GM21515 (cell line): ENCODE results near the gene PRKCZ.

Source experiments
- ATAC-seq: cut with Tn5 transposase; IDR thresholded peaks from one replicate; pipeline ENCODE4 v1.9.1; 2021; ENCODE audit not compliant: unreplicated experiment

Gene PRKCZ

DNA sequence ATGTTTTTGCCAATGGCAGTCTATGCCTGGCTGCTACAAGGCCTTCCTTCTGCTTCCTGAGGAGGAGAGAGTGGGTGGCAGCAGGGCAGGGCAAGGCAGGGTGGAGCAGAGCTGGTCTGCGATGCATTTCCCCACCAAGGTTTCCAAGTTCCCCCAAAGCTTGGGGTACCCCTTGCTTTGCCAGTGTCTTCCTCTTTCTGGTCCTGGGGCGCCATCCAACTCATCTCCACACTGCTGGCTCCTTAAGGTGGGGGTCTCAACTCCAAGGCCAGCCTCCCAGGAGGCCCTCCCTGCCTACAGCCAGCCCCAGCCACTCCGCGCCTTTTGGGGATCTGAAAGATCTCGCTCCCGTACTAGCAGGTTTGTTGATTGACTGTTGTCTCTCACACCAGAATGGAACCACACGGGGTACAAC lies 174.0 kb downstream of the PRKCZ start:
- no peak for ATAC-seq

DNA sequence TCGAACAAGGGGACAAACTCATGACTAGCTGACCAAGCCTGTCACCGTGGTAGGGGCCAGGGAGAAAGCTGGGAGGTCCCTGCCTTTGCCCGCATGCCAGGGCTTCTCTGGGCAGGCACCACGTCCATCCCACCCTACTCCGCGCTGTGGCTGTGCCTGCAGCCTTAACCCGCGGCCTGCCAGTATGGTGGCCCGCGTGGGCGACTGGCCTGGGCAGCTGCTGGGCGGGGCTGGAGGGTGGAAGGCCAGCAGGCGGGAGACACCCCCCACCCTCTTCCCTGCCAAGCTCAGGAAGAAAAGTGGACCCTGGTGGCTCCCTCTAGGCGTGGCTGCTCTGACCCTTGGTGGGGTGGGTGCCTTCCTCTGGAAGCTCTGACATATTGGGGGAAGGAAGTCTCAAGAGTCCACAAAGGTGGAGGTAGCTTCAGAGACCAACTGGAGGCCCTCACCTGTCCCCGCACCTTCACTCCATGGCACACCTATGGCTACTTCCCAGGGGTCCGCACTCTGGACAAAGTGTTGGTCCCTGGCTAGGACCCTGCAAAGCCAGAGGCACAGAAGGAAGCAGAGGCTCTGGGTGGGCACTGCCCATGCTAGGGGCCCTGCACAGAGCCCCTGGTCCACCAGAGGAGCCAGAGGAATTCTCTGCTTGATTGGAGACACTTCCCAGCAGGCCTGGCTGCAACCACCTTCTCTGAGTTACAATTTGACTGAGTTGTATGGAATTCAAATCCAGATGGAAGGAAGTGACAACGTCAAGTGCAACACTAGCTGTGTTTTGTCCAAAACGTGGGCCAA lies 174.6 kb downstream of the PRKCZ start:
- no peak for ATAC-seq

DNA sequence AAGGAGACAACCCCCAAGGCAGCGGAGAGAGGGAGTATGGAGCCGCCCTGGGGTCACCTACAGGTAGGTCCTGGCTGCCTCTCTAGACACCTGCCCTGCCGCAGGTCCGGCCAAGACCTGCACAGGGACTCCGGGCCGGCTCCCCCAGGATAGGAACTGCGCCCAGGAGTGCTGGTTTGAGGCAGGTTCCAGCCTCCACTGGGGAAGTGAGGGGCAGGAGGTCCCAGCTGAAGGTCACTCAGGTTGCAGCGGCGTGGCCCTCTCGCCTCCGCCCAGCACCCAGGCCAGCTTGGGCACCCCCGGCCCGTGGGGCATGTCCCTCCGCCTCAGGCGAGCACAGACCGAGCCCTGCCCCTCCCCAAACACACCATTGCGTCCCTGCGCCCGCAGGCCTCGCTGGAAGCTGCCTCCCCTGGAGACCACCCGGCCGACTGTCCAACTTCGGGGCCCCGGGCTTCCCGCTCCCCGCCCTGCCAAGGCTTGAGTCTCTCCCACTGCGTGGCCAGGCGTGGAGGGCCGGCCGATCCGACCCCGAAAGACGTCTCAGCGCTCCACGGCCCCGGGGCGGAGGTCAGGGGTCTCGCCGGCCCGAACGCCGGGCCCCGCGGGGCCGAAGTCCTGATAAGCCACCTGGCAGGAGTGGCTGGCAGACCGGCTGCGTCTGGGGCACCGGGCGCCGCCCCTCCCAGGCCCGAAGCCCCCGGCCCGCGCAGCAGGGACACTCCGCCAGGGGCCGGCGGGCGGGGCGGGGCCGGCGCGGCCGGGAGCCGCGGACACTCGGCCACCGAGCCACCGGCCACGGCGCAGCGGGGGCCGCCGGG lies 176.5 kb downstream of the PRKCZ start:
- ATAC-seq = no peak

DNA sequence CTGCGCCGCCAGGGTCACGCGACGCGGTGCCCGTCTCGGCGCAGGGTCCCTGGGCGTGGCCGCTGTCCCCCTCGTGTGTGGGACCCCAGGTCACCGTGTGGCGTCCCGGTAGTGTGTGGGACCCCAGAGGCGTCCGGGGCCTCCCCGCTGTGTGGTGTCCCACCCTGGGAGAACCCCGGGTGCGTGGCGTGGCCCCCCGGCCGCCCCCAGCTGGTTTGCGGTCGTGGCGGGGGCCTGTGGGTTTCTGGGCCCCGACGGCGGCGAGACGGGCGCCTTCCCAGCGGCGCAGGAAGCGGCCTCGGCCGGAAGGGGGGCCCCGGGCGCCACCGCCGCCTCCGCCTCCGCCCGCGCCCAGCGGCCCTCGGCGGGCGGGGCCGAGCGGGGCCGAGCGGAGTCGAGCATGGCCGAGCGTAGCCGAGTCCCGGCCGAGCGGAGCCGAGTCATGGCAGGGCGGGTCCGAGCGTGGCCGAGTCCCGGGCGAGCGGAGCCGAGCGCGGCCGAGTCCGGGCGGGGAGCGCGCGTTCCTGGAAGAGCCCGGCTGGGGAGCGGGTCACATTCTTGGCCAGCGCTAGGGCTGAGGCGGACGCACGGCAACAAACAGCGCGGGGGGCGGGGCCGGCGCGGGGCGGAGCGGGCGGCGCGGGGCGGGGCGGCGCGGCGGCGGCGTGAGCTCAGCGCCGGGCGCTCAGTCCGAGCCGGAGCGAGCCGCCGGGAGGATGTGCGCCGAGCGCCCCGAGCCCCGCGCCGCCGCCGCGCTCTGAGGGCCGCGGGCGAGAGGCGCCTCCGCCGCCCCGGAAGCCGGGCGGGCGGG lies 177.3 kb downstream of the PRKCZ start:
- peak; percentile 81 for ATAC-seq

DNA sequence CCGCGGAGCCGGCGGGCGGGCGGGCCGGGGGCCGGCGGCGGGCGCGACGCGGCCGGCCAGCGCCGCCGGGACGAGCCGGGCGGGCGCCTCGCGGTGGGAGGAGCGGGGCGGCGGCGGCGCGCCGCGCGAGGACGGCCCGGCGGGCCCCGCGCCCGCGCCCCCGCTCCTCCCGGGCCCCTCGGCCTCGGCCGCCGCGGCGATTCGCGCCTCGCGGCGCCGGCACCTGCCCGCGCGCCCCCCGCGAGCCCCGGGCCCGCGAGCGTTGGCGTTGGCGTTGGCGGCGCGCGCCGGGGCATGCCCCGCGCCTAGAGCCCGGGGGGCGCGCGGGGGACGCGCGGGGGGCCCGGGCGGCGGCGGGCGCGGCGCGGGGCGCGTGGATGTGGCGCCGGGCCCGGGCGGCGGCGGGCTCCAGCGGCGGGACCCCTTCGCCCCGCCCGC lies 178.0 kb downstream of the PRKCZ start, which contains the start of gene SKI:
Gene SKI, plus strand, starts transcription at position 163 of the 438 bp plus-strand sequence. CDS start 448 bp downstream, outside the sequence.
- ATAC-seq = no peak

DNA sequence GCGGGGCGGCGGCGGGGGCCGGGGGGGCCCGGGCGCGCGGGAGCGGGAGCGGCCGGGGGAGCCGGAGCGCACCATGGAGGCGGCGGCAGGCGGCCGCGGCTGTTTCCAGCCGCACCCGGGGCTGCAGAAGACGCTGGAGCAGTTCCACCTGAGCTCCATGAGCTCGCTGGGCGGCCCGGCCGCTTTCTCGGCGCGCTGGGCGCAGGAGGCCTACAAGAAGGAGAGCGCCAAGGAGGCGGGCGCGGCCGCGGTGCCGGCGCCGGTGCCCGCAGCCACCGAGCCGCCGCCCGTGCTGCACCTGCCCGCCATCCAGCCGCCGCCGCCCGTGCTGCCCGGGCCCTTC lies 178.5 kb downstream of the PRKCZ start:
- no peak for ATAC-seq

DNA sequence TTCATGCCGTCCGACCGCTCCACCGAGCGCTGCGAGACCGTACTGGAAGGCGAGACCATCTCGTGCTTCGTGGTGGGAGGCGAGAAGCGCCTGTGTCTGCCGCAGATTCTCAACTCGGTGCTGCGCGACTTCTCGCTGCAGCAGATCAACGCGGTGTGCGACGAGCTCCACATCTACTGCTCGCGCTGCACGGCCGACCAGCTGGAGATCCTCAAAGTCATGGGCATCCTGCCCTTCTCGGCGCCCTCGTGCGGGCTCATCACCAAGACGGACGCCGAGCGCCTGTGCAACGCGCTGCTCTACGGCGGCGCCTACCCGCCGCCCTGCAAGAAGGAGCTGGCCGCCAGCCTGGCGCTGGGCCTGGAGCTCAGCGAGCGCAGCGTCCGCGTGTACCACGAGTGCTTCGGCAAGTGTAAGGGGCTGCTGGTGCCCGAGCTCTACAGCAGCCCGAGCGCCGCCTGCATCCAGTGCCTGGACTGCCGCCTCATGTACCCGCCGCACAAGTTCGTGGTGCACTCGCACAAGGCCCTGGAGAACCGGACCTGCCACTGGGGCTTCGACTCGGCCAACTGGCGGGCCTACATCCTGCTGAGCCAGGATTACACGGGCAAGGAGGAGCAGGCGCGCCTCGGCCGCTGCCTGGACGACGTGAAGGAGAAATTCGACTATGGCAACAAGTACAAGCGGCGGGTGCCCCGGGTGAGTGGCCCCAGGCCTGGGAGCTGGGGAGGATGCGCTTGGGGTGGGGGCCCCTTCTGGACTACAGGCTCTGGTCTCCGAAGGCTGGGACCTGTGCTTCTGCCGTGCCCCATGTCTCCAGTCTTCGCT lies 179.0 kb downstream of the PRKCZ start:
- no peak for ATAC-seq

DNA sequence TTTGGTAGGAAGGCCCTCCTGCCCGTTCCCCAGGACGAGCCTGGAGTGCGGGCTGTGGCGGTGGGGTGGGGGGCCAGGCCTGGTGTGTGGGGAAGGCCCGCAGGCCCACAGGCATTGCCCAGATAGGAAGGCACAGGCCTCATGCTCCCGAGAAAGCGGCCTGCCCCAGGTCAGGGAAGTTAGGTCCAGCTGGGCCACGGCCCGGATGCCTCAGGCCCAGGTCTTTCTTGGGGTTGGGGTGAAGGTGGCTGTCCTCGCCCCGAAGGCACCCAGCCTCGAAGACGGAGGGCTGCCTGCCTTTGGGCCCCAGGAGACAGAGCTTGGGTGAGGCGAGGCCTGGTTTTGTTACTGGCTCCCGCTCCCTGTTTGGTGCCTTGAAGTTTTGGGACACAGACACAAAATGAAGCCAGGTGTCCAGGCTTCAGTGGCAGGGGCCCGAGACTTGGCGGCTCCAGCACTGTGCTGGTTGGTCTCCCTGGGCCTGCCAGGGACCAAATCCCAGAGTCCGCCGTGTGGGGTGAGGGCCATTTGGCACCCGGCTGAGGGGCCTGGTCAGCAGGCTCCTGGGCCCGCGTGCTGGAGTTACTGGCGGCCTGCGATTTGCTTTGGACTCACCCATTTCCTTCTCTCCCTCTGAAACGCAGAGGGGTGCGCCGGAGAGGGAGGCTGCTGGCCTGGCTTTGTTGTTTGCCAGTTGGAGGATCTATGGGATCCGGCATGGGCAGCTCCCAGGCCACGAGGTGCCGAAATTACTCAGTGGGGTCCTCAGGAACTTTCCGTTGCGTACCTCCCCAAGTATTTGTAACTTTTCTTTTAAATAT lies 179.9 kb downstream of the PRKCZ start:
- ATAC-seq = no peak

DNA sequence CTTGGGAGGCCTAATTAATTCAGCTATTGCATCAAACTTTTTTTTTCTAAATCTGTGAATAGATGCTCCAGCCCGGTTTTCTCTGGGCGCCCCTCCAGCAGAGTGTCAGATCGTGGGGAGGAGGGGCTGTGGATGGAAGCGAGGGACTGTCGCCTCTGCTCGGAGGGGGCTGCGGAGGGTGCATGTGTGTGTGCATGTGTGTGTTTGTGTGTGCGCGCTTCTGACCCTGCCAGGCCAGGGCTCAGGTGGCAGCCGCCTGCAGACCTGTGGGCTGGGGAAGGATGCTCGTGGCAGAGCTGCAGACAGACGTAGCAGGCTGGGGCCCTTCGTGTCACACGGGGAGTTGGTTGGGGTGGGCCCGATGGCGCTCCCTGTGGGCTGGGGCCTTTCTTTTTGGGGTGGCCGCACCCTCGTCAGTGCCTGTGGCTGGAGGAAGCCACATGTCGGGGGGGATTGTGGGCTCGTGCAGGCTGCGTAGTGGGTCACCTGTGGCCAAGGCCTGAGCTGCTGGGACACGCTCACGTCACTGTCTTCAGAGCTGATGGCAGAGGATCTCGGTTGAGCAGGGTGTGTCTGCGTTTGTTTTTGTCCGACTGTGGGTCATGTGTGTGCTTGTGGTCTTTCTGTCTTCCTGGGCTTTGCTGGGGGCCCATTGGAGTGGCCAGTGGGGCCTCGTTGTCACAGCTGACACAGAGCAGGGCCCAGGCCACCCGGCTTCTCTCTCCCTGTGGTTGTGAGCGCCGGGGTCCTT lies 180.7 kb downstream of the PRKCZ start:
- no peak for ATAC-seq

DNA sequence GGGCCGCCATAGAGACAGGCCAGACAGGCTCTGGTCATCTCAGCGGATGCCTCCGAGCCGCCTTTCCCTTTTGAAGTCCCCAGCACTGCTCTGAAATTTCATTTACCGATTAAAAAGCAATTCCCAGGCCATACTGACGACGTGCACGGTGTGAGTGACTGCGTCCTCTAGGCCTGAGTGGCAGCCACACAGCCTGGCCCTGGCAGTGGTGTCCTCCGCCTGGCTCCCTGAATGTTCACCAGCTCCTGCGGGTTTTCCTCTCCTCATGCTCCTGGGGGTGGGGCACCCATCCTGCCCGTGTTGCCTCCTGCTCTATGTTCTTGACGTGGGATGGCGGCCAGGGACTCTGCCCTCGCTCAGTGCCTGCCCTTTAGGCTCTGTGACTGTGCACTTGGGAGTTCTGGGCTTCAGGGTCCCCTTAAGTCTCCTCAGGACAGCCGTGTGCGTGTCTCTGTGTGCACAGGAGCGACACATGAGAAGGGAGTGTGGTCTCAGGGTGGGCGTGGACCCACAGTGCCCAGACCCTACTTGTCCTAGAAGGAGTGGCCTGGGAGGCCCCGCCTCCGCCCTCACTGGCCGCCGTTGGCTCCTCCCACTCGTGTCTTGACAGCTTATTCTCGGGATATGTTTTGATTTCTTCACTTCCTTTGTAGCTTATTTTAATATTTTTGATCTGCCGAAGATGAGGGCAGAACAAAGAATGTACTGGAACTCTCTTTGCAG lies 181.5 kb downstream of the PRKCZ start:
- ATAC-seq = no peak

DNA sequence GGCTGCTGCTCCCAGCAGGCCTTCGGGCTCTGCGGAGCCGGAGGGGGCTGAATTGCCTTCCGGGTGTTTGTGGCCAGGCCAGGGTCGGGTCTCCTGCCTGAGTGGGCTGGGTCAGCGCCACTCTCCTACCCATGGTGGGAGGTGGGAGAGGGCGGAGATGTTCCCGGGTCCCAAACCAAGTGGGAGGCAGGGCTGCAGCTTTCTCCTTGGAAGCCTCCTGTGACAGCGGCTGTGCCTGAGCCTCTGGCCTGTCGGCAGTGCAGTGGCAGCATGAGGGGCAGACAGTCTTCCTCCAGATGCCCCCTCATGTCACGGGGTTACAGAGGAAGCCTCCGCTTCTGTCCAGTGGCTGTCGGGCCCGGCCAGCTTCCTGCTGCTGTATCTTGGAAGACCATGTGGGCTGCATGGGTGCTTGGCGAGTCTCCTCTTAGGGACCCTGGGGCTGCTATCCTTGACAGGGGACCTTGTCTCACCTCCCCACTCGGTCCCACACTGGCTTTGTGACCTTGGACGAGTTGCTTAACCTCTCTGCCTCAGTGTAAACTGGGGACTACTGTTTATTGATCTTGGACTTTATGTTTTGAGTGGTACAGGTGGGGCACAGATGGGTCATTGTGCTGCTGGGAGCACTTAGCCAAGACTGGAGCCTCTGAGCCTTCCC lies 182.2 kb downstream of the PRKCZ start:
- no peak for ATAC-seq

DNA sequence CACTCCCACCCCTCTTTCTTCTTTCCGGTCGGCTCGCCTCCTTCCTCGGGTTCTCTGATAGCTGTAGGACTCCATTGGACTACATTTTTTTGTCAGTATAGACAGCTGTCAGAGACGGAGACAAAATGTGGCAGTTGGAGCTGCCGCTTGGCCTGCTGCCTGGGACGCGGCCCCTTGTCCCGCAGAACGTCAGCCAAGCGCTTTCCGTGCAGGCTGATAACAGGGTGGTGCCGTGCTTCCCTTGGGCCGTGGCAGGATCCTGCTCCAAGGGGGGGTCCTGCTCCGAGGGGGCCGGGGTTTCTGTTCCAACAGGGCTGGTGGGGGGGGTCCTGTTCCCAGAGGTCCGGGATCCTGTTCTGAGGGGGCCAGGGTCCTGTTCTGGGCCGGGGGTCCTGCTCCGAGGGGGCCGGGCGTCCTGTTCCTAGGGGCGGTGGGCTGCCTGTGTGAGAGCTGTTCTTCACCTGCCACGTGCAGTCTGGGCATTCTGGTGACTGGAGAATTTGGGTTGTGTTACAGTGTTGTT lies 182.8 kb downstream of the PRKCZ start:
- ATAC-seq = no peak

DNA sequence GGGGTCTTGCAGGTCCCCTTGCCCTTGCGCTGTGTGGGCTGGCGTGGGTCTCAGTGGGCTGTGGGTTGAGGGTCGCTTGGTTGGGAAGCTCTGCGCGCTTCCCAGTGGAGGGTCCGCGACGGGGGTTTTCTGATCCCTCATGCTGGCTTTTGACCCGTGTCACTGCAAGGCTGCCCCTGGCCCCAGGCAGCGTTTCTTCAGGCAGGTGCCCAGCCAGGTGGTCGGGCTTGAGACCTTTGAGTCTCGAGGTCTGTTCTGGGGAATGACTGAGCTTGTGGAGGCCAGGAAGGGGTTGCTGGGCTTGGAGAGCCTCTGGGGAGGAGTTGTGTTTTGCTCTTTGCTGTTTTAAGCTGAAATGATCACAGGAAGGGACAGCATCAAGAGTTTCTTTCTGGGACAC lies 183.3 kb downstream of the PRKCZ start:
- ATAC-seq = no peak

DNA sequence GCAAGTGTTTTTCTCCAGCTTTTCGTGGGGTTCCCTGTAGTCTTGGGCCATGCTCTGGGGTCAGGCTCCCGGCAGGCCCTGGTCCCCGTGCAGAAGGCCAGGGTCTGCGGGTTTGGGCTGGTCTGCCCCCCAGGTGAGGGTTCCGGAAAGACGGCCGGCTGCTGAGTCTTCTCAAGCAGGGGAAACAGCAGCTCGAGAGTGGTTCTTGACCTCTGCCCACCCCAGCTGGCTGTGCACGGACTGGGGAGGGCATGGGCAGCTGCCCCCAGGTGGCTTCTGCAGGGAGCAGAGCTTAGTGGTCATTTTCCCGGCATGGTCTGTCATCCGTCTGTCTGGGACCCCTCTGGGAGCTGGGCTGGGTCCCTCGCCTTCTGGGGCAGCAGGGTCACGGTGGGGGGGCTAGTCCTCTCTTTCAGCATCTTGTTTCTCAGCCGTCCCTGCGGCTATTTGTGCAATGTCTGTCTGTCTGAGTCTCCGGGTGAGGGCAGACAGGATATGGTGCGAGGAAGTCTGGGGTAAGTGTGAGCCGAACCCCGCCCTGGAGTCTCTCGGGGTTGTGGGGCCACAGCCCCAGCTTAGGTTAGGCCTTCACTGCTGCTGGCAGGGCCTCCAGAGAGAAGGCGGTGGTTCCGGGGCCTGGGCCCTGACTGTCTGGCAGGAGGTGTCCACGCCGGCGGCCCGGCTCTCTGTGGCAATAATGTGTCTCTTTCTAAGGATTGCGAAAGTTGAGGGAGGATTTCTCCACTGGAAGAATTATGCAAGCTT lies 184.0 kb downstream of the PRKCZ start:
- no peak for ATAC-seq

DNA sequence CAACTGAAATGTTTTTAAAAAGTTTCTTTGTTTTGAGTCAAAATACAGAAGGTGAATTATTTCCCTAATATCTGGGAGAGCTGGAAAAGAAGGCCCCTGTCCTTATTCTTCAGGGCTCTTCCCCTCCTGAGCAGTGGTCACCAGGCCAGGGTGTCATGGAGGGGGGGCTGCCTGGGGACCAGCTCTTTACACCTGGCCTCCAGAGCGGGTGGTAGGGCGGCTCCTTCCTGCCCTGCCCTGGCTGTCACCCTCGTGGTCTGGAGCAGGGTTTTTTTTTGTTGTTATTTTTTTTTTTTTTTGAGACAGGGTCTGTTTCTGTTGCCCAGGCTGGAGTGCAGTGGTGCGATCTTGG lies 184.5 kb downstream of the PRKCZ start:
- ATAC-seq = no peak
